ENCODE measurements around the gene ATP5ME.
"Not testable (repeated sequence)": the region's sequence is repeated elsewhere in the genome, so short reads cannot be mapped to it uniquely, and the experiment has no call there.

ATP5ME gene

GRCh38 chr4:704971-705277, 30.8 kb upstream of the ATP5ME start:
- DNase-seq (ENCODE audit: low read depth) = no peak

GRCh38 chr4:704198-704891, 30.3 kb upstream of the ATP5ME start:
- no peak for DNase-seq (ENCODE audit: low read depth)

GRCh38 chr4:703336-704197, 29.5 kb upstream of the ATP5ME start:
- no peak for DNase-seq (ENCODE audit: low read depth)

GRCh38 chr4:702618-703048, 28.6 kb upstream of the ATP5ME start:
- no peak for DNase-seq (ENCODE audit: low read depth)

GRCh38 chr4:700587-701264, 26.6 kb upstream of the ATP5ME start:
- no peak for DNase-seq (ENCODE audit: low read depth)

- DNase-seq (ENCODE audit: low read depth) = no peak
Observed at GRCh38 chr4:699816-700580, 25.9 kb upstream of the ATP5ME start.

- not testable (repeated sequence) for DNase-seq (ENCODE audit: low read depth)
Observed at GRCh38 chr4:694341-694940, 20.4 kb upstream of the ATP5ME start.

GRCh38 chr4:692771-693554, 18.9 kb upstream of the ATP5ME start:
- no peak for DNase-seq (ENCODE audit: low read depth)

- no peak for DNase-seq (ENCODE audit: low read depth)
Observed at GRCh38 chr4:689723-690122, 15.6 kb upstream of the ATP5ME start.

- DNase-seq (ENCODE audit: low read depth) = no peak
Observed at GRCh38 chr4:688854-689681, 15.0 kb upstream of the ATP5ME start, which contains the start of gene SLC49A3. Gene SLC49A3 (minus strand): TSS chr4:689151. CDS start chr4:689127, 24 bp downstream.

- no peak for DNase-seq (ENCODE audit: low read depth)
Observed at GRCh38 chr4:687971-688853, 14.1 kb upstream of the ATP5ME start.

- no peak for DNase-seq (ENCODE audit: low read depth)
Observed at GRCh38 chr4:687048-687970, 13.2 kb upstream of the ATP5ME start.

- DNase-seq (ENCODE audit: low read depth) = no peak
Observed at GRCh38 chr4:686413-687040, 12.5 kb upstream of the ATP5ME start.

GRCh38 chr4:685679-686412, 11.8 kb upstream of the ATP5ME start:
- DNase-seq (ENCODE audit: low read depth) = no peak

GRCh38 chr4:684623-685327, 10.7 kb upstream of the ATP5ME start:
- DNase-seq (ENCODE audit: low read depth) = no peak
